Lower lobe of right lung (tissue), 2 donors: ENCODE results near the gene CHAC1. TPM values are rescaled to one million over a fixed set of nuclear protein-coding genes. Genes with fewer than 3 reads are reported as not detected.

Experiments used
- ATAC-seq, 2 donors: fragments of 200-7000 bp; cut with Tn5 transposase; one replicate each; pipeline ENCODE4 v1.9.1; 2020 to 2022; ENCODE audit warnings: mild to moderate bottlenecking in 2 of 2, moderate library complexity in 2 of 2
- DNase-seq: peaks from one replicate; pipeline ENCODE4 v3.0.0-alpha.2; 2020
- H3K27ac ChIP-seq: fragments of 200-600 bp; one replicate; pipeline ENCODE4 v1.8.0; 2022
- H3K27me3 ChIP-seq: fragments of 200-600 bp; one replicate; pipeline ENCODE4 v1.8.0; 2022; ENCODE audit warnings: low read depth
- H3K36me3 ChIP-seq: fragments of 200-600 bp; one replicate; pipeline ENCODE4 v1.8.0; 2022; ENCODE audit warnings: mild to moderate bottlenecking
- H3K4me1 ChIP-seq: fragments of 200-600 bp; one replicate; pipeline ENCODE4 v1.8.0; 2022
- H3K4me3 ChIP-seq: fragments of 200-600 bp; one replicate; pipeline ENCODE4 v1.8.0; 2022; ENCODE audit warnings: mild to moderate bottlenecking
- H3K9me3 ChIP-seq: fragments of 200-600 bp; one replicate; pipeline ENCODE4 v1.8.0; 2022
- intact Hi-C: fragments of 100-400 bp; cut with DNase I; formaldehyde crosslinking; loops from one replicate; pipeline ENCODE4 v1.11.0; 2022
- total RNA-seq: library from RNA; stranded (reverse); fragmentation: NEBNext Ultra II Directional; extraction: Animal tissue kit (Norgen Biotek cat#: 25700); gene quantifications from one replicate; pipeline ENCODE4 v1.2.1, GENCODE V29; 2021
- TF ChIP-seq, protein P1 (sequence below): fragments of 200-600 bp; IDR thresholded peaks from one replicate; pipeline ENCODE4 v1.8.0; 2022; ENCODE audit warnings: antibody characterized with exemption, mild to moderate bottlenecking
- donor health status: DM: no; HTN: yes; CAD: no; lungs with severe emphysema.

The CHAC1 gene
- total RNA-seq, 1 donor from 2014 or later, result 1.8 TPM

DNA sequence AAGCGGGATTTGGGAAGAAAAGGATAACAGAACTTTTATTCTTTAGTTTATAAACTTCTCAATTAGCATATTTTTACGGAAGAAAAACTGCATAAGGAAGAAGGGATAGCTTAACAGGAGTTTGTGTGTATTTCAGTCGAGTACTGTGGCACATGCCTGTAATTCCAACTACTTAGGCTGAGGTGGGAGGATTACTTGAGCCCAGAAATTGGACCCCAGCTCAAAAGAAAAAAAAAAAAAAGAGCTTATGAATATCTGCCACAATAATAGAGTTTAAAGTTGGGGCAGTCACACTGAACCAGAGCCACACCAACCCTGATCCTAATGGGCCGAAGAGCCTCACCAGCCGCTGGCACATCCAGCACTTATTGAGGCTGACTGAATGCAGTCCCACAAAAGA is 31.1 kb downstream of the CHAC1 start:
- no peak for ATAC-seq
- H3K9me3 ChIP-seq, result no peaks in the 10 kb centered on the region
- no peaks in the 10 kb centered on the region for H3K4me1 ChIP-seq
- DNase-seq, result no peak
- intact Hi-C loops, result no loop called here
- H3K27me3 ChIP-seq, result no peaks in the 10 kb centered on the region
- peaks cover 90% of the 10 kb centered on the region for H3K36me3 ChIP-seq
- no peak overlapping the region for H3K27ac ChIP-seq
- TF ChIP-seq, protein P1, sequence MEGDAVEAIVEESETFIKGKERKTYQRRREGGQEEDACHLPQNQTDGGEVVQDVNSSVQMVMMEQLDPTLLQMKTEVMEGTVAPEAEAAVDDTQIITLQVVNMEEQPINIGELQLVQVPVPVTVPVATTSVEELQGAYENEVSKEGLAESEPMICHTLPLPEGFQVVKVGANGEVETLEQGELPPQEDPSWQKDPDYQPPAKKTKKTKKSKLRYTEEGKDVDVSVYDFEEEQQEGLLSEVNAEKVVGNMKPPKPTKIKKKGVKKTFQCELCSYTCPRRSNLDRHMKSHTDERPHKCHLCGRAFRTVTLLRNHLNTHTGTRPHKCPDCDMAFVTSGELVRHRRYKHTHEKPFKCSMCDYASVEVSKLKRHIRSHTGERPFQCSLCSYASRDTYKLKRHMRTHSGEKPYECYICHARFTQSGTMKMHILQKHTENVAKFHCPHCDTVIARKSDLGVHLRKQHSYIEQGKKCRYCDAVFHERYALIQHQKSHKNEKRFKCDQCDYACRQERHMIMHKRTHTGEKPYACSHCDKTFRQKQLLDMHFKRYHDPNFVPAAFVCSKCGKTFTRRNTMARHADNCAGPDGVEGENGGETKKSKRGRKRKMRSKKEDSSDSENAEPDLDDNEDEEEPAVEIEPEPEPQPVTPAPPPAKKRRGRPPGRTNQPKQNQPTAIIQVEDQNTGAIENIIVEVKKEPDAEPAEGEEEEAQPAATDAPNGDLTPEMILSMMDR, result no peak
- no peak overlapping the region for H3K4me3 ChIP-seq

DNA sequence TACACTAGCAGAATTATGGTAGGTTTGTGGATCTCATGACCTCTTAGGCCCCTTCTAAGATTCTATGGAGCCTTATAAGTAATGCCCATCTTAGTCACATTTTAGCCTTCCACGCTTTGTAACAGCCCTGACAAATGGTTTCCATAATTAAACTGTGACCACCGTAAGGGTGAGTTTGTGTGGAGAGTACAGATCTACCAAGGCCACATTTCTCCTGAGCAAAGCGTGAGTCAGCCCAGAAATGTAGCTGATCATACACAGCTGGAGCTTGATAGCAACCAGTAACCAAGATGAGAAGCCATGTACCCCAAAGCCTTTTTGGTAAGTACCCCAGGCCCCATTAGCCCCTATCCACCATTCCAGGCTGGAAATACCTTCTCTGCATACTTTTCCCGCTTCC is 31.7 kb downstream of the CHAC1 start:
- DNase-seq (no peak), ATAC-seq (no peak)
- Histone ChIP-seq H3K9me3 (no peaks in the 10 kb centered on the region), H3K27ac (no peak overlapping the region), H3K4me1 (no peaks in the 10 kb centered on the region), H3K36me3 (peaks cover 88% of the 10 kb centered on the region), H3K27me3 (no peaks in the 10 kb centered on the region), H3K4me3 (no peak overlapping the region)
- TF ChIP-seq, protein P1, result no peak
- intact Hi-C loops, result no loop called here

DNA sequence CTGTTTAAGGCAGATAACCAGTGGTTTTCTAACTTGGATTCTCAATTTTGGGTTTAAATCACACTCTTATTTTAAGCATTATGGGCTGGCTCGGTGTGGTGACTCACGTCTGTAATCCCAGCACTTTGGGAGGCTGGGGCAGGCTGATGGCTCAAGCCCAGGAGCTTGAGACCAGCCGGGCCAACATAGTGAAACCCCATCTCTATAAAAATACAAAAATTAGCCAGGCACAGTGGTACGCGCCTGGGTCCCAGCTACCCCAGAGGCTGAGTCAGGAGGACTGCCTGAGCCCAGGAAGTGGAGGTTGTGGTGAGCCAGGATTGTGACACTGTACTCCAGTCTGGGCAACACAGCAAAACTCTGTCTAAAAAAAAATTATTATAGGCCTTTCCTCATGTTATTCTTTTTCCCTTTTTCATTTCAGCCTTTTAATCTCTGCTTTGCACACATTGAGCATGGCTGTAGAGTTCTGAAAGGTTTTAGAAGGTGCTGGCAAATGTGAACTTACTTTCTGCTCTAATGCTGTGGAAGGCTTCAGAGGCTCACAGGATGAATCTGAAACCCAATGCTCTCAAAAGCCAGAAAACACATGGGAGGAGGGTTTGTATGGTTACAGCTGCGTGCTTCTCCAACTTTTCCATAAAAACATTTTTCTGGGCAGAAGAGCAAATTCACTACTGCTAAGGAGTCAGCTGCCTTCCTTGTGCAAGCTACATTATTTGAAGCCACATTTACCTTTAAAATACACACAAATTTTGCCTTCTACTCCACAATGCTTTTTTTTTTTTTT is 32.5 kb downstream of the CHAC1 start:
- DNase-seq (no peak), ATAC-seq (no peak)
- no peak overlapping the region for H3K27ac ChIP-seq
- no peaks in the 10 kb centered on the region for H3K9me3 ChIP-seq
- no peak overlapping the region for H3K4me3 ChIP-seq
- H3K27me3 ChIP-seq, result no peaks in the 10 kb centered on the region
- intact Hi-C loops, result no loop called here
- TF ChIP-seq, protein P1, result no peak
- H3K4me1 ChIP-seq, result no peaks in the 10 kb centered on the region
- peaks cover 88% of the 10 kb centered on the region for H3K36me3 ChIP-seq

DNA sequence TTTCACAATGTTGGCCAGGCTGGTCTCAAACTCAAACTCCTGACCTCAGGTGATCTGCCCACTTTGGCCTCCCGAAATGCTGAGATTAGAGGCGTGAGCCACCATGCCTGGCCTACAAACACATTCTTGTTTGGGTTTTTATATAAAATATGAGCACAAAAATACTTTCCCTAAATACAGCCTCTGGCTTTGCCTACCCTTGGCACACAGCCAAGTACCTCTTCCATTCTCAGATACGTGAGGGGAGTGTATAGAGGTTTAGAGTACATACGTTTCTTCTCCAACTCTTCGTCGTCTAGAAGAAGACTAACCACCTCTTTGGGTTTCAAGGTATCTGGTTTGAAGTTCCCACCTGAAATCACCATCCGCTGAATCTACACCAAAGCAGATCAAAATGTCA is 33.5 kb downstream of the CHAC1 start:
- ATAC-seq, result no peak
- intact Hi-C loops, result no loop called here
- DNase-seq, result no peak
- TF ChIP-seq, protein P1, result no peak
- no peaks in the 10 kb centered on the region for H3K27me3 ChIP-seq
- H3K27ac ChIP-seq, result no peak overlapping the region
- no peaks in the 10 kb centered on the region for H3K9me3 ChIP-seq
- H3K4me3 ChIP-seq, result no peak overlapping the region
- H3K4me1 ChIP-seq, result no peaks in the 10 kb centered on the region
- peaks cover 88% of the 10 kb centered on the region for H3K36me3 ChIP-seq

DNA sequence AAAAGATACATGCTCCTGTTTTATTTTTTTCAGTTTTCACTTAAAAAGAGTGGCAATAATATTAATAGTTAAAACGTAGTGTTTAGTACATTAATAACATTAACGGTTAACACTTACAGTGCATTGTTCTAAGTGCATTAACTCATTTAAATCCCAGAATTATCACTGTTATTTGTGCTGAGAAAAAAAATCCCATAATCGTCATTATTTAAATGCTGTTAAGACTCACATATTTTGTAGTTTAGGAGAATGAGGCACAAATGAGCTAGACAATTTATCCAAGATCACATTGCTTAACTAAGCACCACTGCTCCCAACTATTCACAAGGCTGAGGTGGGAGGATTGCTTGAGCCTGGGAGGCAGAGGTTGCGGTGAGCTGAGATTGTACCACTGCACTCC is 34.9 kb downstream of the CHAC1 start:
- ATAC-seq (no peak), DNase-seq (no peak)
- TF ChIP-seq, protein P1, result no peak
- intact Hi-C loops, result no loop called here
- no peak overlapping the region for H3K4me3 ChIP-seq
- no peaks in the 10 kb centered on the region for H3K4me1 ChIP-seq
- no peak overlapping the region for H3K27ac ChIP-seq
- peaks cover 83% of the 10 kb centered on the region for H3K36me3 ChIP-seq
- H3K27me3 ChIP-seq, result no peaks in the 10 kb centered on the region
- no peaks in the 10 kb centered on the region for H3K9me3 ChIP-seq
